Spleen (tissue), 11 donors: ENCODE results near the gene PXDN. TPM values are rescaled to one million over a fixed set of nuclear protein-coding genes. Genes with fewer than 3 reads are reported as not detected.

ENCODE experiments used
- DNase-seq: peaks from one replicate; pipeline ENCODE4 v3.0.0-alpha.2; 2020
- H3K27ac ChIP-seq, 8 donors: fragments of 200-600 bp; sonication (generic) in 7 of 8; 1 replicate in 4 of 8; 2 replicates in 4 of 8; pipeline versions ENCODE4 v1.5.0 to v1.8.0; 2016 to 2021; ENCODE audit warnings: inconsistent platforms in 4 of 8, mild to moderate bottlenecking in 4 of 8, moderate library complexity in 1 of 8
- H3K27me3 ChIP-seq, 7 donors: fragments of 200-600 bp; sonication (generic) in 6 of 7; replicated peaks in 1 of 7; 1 replicate in 4 of 7; 2 replicates in 3 of 7; pipeline versions ENCODE4 v1.5.0 to v1.8.0; 2016 to 2021; ENCODE audit warnings: inconsistent platforms in 3 of 7, mild to moderate bottlenecking in 1 of 7
- H3K36me3 ChIP-seq, 6 donors: fragments of 200-600 bp; sonication (generic) in 5 of 6; 1 replicate in 4 of 6; 2 replicates in 2 of 6; pipeline versions ENCODE4 v1.5.0 to v1.8.0; 2016 to 2021; ENCODE audit warnings: inconsistent platforms in 2 of 6
- H3K4me1 ChIP-seq, 6 donors: fragments of 200-600 bp; sonication (generic) in 5 of 6; 1 replicate in 3 of 6; 2 replicates in 3 of 6; pipeline versions ENCODE4 v1.5.0 to v1.8.0; 2016 to 2021; ENCODE audit warnings: inconsistent platforms in 3 of 6
- H3K4me3 ChIP-seq, 8 donors: fragments of 200-600 bp; sonication (generic) in 7 of 8; 1 replicate in 4 of 8; 2 replicates in 4 of 8; pipeline versions ENCODE4 v1.5.0 to v1.8.0; 2016 to 2021; ENCODE audit warnings: inconsistent platforms in 4 of 8, mild to moderate bottlenecking in 4 of 8, moderate library complexity in 2 of 8
- H3K9me3 ChIP-seq, 8 donors: fragments of 200-600 bp; sonication (generic) in 7 of 8; 1 replicate in 4 of 8; 2 replicates in 4 of 8; pipeline versions ENCODE4 v1.5.0 to v1.8.0; 2016 to 2021; ENCODE audit warnings: inconsistent platforms in 4 of 8
- CTCF ChIP-seq, 11 experiments: fragments of 200-600 bp in 7 of 11; fragments of 450-650 bp in 4 of 11; sonication (generic) in 4 of 11; IDR thresholded peaks in 8 of 11; conservative IDR thresholded peaks in 3 of 11; 1 replicate in 7 of 11; 2 replicates in 4 of 11; pipeline versions ENCODE4 v1.4.0 to v1.8.0; 2016 to 2021; ENCODE audit warnings: antibody characterized with exemption in 11 of 11, inconsistent platforms in 4 of 11, mild to moderate bottlenecking in 1 of 11
- POLR2A ChIP-seq, 3 donors: fragments of 450-650 bp; IDR thresholded peaks; one replicate each; pipeline ENCODE4 v1.5.1; 2017; ENCODE audit warnings: antibody characterized with exemption in 3 of 3, mild to moderate bottlenecking in 1 of 3
- POLR2AphosphoS5 ChIP-seq, 3 donors: sonication (generic); formaldehyde crosslinking; IDR thresholded peaks; one replicate each; pipeline ENCODE4 v1.5.1; 2017; ENCODE audit warnings: antibody characterized with exemption in 3 of 3
- WGBS, 5 donors: extraction: QIAGEN DNeasy Blood & Tissue Kit in 3 of 5; methylation state at CpG; one replicate each; pipeline versions ENCODE4 v1.1.5 to v1.1.7; 2013 to 2018; 5-methylcytosine and 5-hydroxymethylcytosine counted together
- intact Hi-C: fragments of 100-400 bp; cut with DNase I; formaldehyde crosslinking; loops from one replicate; pipeline ENCODE4 v1.15.0; 2023; ENCODE audit warnings: low total_unique reads
- polyA plus RNA-seq, 3 donors: library from polyadenylated mRNA; stranded (reverse); fragments of 200-250 nt; gene quantifications; one replicate each; pipeline ENCODE4 v1.2.1, GENCODE V29; 2013
- total RNA-seq, 7 donors: library from RNA; depleted of rRNA in 3 of 7; stranded (reverse); fragments of >200 nt in 3 of 7; fragmentation: NEBNext Ultra II Directional in 4 of 7; extraction: Animal tissue kit (Norgen Biotek cat#: 25700) in 4 of 7; gene quantifications; one replicate each; pipeline versions ENCODE4 v1.1.0 to v1.2.1, GENCODE V29; 2016 to 2021
- donor health status: healthy with polysubstance abuse.
- donor health status: DM: no; HTN: no; CAD: no; lungs with moderate emphysema.
- donor health status: DM: no; HTN: no; CAD: no.
- donor health status: Bipolar disorder and iron deficiency.
- donor health status: healthy.
- donor health status: DM: no; HTN: no; CAD: no.
- donor health status: DM: yes; HTN: yes; CAD: no.

The PXDN gene
- total and polyA plus RNA-seq, 10 donors: 1.9 to 49.3 (median 30.8) TPM

- 87 to 93% (median 89%) methylated on average over 31 to 36 of the region's 36 CpGs for WGBS, 5 donors
- Histone ChIP-seq H3K9me3 (no peaks in the 10 kb centered on the region), H3K4me1 (no peaks in the 10 kb centered on the region), H3K27ac (no peak overlapping the region), H3K27me3 (no peaks in the 10 kb centered on the region), H3K36me3 (peaks cover 0 to 7% (median 0%) of the 10 kb centered on the region in 6 donors), H3K4me3 (no peak overlapping the region)
- intact Hi-C loops: no loop called here
- no peak for TF ChIP-seq POLR2AphosphoS5 (IDR thresholded peaks at IDR 0.05)
- TF ChIP-seq POLR2A (IDR thresholded peaks at IDR 0.05): no peak
- TF ChIP-seq CTCF (IDR thresholded peaks at IDR 0.05 in 8 of 11, conservative IDR thresholded peaks at IDR 0.05 in 3 of 11): no peak
- no peak for DNase-seq
These were observed 59.0 kb downstream of the PXDN start for GRCh38 chr2:1685078-1685956.

DNA sequence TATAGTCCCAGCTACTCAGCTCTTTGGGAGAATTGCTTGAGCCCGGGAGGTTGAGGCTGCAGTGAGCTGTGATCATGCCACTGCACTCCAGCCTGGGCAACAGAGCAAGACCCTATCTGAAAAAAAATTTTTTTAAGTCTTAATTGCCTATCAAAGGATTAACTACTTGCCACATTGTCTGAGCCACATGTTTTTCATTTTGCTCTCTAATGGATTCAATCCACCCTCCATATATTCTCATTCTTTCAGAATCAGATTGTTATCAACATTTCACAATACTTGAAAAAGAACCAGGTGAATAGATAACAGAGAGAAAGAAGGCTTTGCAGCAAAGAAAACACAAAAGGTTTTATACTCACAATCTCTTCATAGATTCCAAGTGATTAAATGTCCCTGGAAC is 61.0 kb downstream of the PXDN start:
- no peaks in the 10 kb centered on the region for H3K9me3 ChIP-seq
- intact Hi-C loops: no loop called here
- no peaks in the 10 kb centered on the region for H3K4me1 ChIP-seq
- no peaks in the 10 kb centered on the region for H3K27me3 ChIP-seq
- WGBS, 5 donors: 79 to 100% (median 87%) methylated on average over 1 of the region's 1 CpG
- no peak for TF ChIP-seq POLR2A (IDR thresholded peaks at IDR 0.05)
- TF ChIP-seq CTCF (IDR thresholded peaks at IDR 0.05 in 8 of 11, conservative IDR thresholded peaks at IDR 0.05 in 3 of 11): no peak
- TF ChIP-seq POLR2AphosphoS5 (IDR thresholded peaks at IDR 0.05): no peak
- peaks cover 0 to 27% (median 0%) of the 10 kb centered on the region in 6 donors for H3K36me3 ChIP-seq
- H3K27ac ChIP-seq: no peak overlapping the region
- no peak for DNase-seq
- no peak overlapping the region for H3K4me3 ChIP-seq

- Histone ChIP-seq H3K27ac (no peak overlapping the region), H3K4me1 (no peaks in the 10 kb centered on the region), H3K36me3 (peaks cover 0 to 39% (median 0%) of the 10 kb centered on the region in 6 donors), H3K9me3 (no peaks in the 10 kb centered on the region), H3K4me3 (no peak overlapping the region), H3K27me3 (no peaks in the 10 kb centered on the region)
- intact Hi-C loops: no loop called here
- TF ChIP-seq POLR2AphosphoS5 (IDR thresholded peaks at IDR 0.05): no peak
- TF ChIP-seq CTCF (IDR thresholded peaks at IDR 0.05 in 8 of 11, conservative IDR thresholded peaks at IDR 0.05 in 3 of 11): no peak
- TF ChIP-seq POLR2A (IDR thresholded peaks at IDR 0.05): no peak
- no peak for DNase-seq
These were observed 62.2 kb downstream of the PXDN start for GRCh38 chr2:1682181-1682440.

GRCh38 chr2:1681323-1682180 is 62.8 kb downstream of the PXDN start:
- Histone ChIP-seq H3K4me3 (no peak overlapping the region), H3K4me1 (no peaks in the 10 kb centered on the region), H3K9me3 (no peaks in the 10 kb centered on the region), H3K36me3 (peaks cover 0 to 45% (median 1%) of the 10 kb centered on the region in 6 donors), H3K27ac (no peak overlapping the region), H3K27me3 (no peaks in the 10 kb centered on the region)
- no peak for TF ChIP-seq POLR2AphosphoS5 (IDR thresholded peaks at IDR 0.05)
- whole genome bisulfite sequencing, 5 donors: 78 to 91% (median 90%) methylated on average over 11 to 20 of the region's 20 CpGs
- peak; percentile 69 for DNase-seq
- intact Hi-C loops: no loop called here
